ENCODE results near the gene P2RX3.
A peak's percentile ranks its signal among the peaks of the same experiment; 100 is the strongest.
"Not testable (repeated sequence)": the region's sequence is repeated elsewhere in the genome, so short reads cannot be mapped to it uniquely, and the experiment has no call there.

The P2RX3 gene

DNA sequence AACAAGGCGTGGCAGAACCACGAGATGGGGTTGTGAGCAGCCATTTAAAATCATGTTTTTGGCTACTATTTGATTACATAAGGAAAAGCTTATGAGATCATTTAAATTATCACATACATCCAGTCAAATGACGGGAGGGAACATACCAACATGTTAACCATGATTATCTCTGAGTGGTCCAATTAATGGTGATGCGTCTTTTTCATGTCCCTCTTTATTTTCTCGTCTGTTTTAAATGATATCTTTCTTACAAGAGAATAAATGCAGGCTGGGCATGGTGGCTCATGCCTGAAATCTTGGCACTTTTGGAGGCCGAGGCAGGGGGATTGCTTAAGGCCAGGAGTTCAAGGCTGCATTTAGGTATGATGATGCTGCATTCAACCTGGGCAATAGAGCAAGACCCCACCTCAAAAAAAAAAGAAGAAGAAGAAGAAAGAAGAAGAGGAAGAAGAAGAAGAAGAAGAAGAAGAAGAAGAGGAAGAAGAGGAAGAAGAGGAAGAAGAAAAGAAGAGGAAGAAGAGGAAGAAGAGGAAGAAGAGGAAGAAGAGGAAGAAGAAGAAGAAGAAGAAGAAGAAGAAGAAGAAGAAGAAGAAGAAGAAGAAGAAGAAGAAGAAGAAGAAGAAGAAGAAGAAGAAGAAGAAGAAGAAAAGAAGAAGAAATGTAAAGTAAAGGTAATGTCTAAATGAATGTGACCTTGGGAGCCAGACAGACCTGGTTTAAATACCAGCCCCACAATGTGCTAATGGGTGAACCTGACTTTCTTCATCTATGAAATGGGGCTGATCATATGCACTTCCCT, 65.0 kb downstream of the P2RX3 start:
- DNase-seq: not testable (repeated sequence)

DNA sequence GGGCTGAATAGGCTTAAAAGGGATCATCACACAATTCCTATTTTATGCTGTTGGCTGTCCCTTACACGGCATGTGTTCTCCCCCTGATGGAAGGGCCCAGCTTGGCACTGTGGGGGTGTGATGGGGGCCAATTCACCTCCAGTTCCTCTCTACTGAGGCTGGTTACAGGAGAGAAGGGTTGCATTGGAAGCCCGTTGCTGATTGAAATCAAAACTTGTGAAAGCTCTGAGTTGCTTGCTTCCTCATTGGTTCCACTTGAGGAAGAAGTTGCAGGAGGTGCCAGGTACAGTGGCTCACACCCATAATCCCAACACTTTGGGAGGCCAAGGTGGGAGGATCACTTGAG, 65.6 kb downstream of the P2RX3 start:
- no peak for DNase-seq

DNA sequence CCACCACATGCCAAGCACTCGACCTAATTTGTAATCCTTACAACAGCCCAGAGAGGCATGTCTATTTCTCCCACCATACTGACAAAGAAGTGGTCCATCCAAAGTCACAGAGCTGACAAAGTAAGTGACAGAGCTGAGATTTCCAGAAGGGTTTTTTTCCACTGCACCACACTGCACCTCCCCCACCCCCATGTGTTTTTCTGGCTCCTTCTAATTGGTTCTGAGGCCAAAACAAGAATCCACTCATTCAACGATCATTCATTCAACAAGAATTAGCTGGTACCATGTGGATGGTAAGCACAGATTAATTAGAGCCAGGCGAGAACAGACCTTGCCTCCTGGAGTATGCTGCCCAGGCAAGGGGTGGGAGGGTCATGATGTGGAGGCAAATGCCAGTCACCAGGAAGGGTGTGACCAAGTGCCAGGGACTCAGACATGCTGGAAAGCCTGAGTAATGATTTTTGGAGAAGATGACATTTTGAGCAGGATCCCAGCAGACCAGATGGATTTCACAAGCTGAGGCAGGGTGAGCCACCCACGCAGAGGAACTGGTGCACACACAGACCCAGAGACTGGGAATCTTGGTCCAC, 67.2 kb downstream of the P2RX3 start:
- DNase-seq: no peak

DNA sequence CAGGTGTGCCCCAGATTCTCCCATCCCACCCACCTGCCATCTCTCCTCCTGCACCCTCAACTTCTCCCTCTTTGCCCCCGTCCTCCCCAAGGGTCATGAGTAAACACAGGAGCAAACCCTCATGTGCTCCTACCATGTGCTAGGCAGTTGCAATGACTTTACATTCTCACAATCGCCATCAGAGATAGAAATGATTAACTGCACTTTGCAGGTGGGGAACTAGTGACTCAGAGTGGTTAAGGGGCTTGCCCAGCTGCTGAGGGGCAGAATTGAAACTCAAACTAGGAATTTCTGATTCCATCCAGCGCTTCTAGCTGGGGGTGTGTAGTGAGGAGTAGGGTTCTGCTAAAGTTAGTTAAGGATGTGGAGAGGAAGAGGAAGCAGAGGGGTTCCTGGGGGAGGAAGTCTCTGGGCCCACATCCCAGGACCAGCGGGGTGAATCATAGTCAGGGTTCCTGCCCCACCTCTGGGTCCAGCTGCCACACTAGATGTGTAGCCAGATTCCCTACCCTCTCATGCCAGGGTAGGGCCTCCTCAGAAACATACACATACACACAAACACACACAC, 68.3 kb downstream of the P2RX3 start:
- peak; percentile 12 for DNase-seq

DNA sequence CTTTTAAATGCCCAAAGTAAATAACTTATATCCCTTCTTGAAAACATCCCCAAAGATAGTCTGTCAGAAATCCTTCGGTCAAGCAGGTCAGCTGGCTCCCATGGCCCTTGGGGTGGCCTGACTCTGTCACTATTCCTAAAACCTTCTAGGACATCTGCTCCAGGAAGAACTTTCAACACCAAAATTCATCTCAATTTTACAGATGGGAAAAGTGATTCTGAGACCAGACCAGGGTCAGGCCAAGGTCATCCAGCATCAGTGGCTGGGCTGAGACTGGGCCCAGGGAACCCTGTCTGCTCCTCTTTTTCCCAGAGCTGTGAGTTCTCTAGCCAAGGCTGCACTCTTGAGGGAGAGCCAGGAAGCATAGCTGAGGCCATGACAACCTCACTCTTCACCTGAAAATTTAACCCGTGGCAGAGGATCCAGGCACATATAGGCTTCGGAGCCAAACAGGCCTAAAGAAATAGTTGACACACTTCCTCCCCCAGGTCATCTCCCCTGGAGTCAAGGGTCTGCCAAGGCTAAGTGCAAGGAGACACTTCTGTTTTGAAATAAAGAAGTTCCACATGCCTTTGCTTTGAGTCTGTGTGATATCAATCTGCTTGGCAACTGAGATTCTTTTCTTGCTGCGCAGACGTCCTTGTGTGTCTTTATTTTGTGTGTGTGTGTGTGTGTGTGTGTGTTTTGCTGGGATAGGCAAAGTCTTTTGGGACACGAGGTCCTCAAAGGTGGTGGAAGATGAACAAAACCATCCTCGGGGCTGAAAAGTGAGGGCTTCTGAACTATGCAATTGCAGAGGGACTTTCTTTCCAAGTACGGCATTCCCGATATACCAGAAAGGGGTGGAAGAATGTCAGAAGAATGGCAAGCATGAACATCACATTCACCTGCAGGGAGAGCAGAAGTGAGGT, 69.1 kb downstream of the P2RX3 start:
- DNase-seq: no peak

DNA sequence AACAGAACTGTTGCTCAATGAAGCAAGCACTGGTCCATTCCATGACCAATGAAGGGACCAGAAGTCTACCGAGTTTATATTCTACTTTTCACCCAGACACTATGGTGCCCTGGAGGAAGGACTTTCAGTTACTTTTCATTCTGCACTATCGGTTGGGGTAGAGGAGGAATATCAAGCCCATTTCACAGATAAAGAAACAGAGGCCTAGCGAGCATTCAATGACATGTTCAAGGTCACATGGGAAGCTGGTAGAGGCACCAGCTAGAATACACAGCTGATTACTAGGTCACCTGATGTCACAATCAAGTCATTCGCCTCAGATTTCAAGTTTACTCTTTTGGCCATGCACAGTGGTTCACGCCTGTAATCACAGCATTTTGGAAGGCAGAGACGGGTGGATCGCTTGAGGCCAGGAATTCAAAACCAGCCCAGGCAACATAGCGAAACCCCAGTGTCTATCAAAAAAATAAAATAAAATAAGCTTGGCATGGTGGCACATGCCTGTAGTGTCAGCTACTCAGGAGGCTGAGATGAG, 69.9 kb downstream of the P2RX3 start:
- DNase-seq: no peak

DNA sequence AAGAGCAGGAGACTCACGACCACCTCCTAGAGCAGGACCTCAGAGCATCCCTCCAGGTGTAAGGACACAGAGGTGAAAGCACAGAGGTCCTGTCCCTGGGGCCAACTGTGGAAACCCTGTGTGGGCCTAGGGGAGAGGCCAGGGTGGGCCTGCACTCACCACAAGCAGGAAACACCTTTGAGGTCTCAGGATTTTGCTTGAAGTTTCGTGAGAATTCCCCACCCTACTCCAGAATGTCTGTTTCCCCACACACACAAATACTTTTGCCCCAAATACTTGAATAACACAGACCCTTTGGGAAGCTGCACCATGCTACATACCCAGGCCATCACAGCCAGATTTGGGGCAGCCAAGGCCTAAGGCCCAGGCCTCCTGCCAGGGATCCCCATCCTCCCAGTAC, 70.6 kb downstream of the P2RX3 start:
- no peak for DNase-seq

GRCh38 chr11:57409321-57410100, 71.4 kb downstream of the P2RX3 start:
- no peak for DNase-seq

GRCh38 chr11:57410287-57410686, 72.1 kb downstream of the P2RX3 start:
- DNase-seq: no peak

DNA sequence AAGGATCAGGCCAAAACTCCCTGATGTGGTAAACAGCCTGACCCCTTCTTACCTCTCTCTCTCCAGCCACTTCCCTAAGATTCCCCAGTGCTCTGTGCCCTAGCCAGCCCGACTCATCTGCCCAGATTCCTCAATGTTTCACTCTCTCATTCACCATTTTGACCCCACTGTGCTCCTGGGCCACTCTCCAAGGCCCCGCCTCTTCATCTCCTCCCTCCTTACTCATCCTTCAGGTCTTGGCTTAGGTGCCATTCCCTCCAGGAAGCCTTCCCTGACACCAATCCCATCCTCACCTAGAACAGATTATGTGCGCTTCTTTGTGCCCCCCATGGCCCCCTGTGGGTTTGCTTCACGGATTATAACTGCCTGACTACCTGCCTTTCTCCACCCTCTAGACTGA, 75.5 kb downstream of the P2RX3 start:
- DNase-seq: no peak

- DNase-seq: no peak
Measured at GRCh38 chr11:57414612-57415212, 76.6 kb downstream of the P2RX3 start.

DNA sequence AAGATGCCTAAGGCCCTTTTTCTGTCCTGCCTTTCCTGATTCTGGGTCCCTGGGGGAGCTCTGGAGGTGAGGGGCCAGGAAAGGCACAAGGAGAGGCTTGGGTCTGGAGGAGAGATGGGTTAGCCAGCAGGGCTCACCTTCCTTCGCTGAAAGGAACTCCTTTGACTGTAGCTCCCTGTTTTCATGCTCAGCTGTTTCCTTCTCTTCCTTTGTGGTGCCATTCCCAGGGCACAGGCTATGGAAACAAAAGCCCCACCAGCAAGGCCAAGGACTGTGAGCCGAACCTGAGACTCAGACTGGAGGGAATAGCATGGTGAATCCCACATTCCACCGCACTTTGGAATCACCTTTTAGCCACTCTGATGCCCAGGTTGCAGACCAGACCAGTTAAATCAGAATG, 78.3 kb downstream of the P2RX3 start:
- DNase-seq: no peak

- DNase-seq: no peak
Measured at GRCh38 chr11:57417056-57417455, 78.9 kb downstream of the P2RX3 start.

- DNase-seq: no peak
Measured at GRCh38 chr11:57418131-57418530, 80.0 kb downstream of the P2RX3 start.

- DNase-seq: no peak
Measured at GRCh38 chr11:57419146-57419545, 81.0 kb downstream of the P2RX3 start.

- DNase-seq: no peak
Measured at GRCh38 chr11:57421066-57421465, 82.9 kb downstream of the P2RX3 start.

DNA sequence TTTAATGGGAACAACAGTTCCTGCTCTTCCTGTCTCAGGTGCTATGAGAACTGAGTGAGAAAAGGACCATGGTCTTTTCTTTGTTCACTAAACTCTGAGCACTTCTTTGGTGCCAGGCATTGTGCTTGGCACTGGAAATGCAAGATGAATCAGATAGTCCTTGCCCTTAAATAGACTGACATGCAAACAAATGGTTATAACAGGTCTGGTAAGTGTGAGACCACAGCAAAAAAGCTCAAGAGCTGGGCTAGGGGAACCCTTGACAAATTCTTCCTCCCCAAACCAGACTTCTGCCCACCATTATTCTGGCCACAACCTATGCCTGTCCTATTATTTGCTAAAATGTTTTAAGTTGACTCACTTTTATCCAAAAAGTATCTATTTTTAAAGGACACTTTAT, 83.7 kb downstream of the P2RX3 start:
- DNase-seq: no peak

All from CD4-positive, alpha-beta T cell treated with Interferon gamma for 1 hour (primary cell).